ENCODE results near the gene CNGA3.

- TF ChIP-seq CTCF (IDR thresholded peaks at IDR 0.05): no peak
- no peak for TF ChIP-seq POLR2A (IDR thresholded peaks at IDR 0.05)
Measured at GRCh38 chr2:98403878-98404277, 57.6 kb downstream of the CNGA3 start.
